Testis (tissue), 2 donors: ENCODE data around the gene VDR.

Experiments
- CTCF ChIP-seq, 3 experiments: fragments of 450-650 bp in 2 of 3; fragments of 200-600 bp in 1 of 3; sonication (generic) in 1 of 3; IDR thresholded peaks; one replicate each; pipeline ENCODE4 v1.5.1; 2016 to 2019; ENCODE audit warnings: antibody characterized with exemption in 3 of 3, mild to moderate bottlenecking in 2 of 3, moderate library complexity in 1 of 3
- POLR2A ChIP-seq: fragments of 450-650 bp; IDR thresholded peaks from one replicate; pipeline ENCODE4 v1.6.1; 2017; ENCODE audit warnings: antibody characterized with exemption, mild to moderate bottlenecking, moderate library complexity

GRCh38 chr12:47909839-47910465, 5.2 kb upstream of the VDR start:
- TF ChIP-seq POLR2A (no peak), CTCF (IDR thresholded peaks at IDR 0.05) (no peak)
